Hematopoietic multipotent progenitor cell treated with erythropoietin and hydrocortisone succinate and interleukin-3 and kit ligand, for 4 days (in vitro differentiated cells): ENCODE measurements around the gene ABCC11.

Experiments
- DNase-seq: peaks from one replicate; pipeline ENCODE4 v3.0.0-alpha.2; 2015

Gene ABCC11

DNA sequence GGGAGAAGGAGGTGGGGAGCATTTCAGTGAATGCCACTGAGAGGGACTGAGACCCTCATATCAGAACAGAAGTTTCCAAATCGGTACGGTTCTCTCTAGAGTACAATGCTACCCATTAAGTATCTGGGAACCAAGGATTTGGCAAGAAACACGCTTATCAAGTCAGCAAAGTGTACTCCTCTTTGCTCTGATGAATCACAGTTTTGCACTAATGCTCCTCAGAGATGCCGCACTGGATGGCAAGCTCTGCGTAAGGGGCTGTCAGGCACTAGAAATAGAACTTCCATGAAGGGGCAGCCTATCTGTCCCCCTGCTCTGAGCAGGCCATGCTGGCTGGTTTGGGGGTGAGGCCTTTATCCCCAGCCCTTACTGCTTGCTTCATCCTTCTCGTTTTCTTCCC is 86.8 kb downstream of the ABCC11 start:
- DNase-seq: no peak

DNA sequence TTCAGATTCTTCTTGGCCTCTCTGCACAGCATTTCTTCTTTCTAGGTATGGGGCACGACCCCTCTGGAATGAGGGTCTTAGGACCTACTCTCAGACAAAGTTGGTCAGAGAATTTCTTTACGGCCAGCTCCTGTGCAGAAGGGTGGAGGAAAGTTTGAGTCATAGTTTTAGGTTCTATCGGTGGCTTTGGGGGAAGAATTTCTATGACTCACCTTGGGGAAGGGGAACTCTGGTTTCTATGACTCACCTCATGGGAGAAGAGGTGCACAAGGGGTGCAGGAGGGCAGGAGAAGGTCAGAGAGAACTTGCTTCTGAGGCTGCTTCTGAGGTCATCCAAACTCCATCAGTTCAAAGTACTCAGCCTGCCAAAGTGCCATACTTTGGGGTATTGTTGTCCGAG is 89.0 kb downstream of the ABCC11 start:
- no peak for DNase-seq

- DNase-seq: no peak
These were observed 89.5 kb downstream of the ABCC11 start for GRCh38 chr16:48157794-48158193.

DNA sequence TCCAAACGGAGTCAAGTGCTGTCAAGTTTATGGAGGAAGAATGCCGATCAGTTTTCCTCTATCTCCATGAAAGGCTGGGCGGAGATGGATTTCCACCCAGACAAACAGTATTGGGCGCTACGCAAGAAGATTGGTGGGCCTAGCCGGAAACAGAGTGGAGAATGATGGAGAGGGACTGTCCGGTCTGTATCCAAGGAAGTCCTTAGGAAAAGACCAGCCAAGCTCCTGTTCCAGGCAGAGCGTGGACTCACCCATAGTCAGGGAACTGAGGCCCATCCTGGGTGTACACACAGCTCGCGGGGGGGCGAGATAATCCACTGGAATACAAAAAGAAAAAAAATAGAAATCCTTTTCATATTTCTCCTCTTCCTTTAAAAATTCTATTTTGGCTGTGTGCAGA is 90.0 kb downstream of the ABCC11 start:
- no peak for DNase-seq

DNA sequence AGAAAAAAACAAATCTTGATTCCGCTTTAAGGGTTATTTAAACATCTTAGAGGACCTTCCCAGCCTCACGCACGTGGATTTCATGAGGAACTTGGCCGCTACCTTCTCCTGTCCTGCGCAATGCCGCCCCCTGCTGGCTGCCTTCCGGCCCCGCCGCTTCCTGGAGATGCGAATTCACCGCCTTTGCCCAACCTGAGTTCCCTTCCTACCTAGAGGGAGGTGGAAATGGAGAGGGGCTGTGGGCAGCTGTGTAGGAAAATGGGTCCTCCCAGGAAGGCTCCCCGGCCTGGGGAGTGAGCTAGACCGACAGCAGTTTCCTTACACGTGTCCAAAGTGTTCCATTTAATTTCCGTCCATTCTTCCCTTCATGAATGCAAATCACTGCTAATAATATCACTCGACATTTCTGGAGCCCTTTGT is 90.5 kb downstream of the ABCC11 start:
- peak; percentile 83 for DNase-seq

DNA sequence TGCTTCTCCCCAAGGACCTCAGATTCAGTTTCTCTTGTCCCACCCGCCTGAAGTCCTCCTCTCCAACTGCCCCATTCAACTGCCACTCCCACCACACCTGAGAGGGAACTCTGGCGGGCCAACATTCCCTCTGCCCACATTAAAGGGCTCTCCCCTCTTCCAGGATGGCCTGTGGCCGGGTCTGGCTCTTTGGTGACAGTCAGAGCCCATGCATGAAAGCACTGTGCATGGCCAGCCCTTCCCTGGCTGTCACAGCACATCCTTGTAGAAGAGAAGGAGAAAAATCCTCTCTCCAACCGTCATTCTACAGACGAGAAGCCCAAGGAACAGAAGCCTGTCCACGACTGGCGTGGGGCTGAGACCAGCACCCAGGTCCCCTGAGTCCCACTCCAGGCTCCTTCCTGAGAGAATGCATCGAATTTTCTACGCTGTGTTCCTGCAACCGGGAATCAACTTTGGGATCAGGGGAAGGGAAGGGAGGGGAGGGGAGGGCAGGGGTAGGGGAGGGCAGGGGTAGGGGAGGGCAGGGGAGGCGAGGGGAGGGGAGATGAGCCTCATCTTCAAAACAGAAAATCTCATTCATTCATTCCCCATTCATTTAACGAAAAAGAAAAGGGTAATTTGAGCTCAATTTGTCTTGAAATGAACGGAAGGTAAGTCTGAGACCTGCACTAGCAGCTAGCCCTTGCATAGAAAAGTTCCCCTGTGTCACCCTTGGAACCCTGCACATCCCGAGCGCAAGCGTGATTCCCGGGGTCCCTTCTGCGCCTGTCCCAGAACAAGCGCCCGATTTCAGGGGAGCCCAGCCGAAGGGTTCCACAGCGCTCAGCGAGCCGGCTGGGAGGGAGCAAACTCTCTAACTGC is 91.2 kb downstream of the ABCC11 start, which contains the start of gene ABCC12:
ABCC12 (minus strand) TSS at position 68 of the 864 bp plus-strand sequence. CDS start 9,569 bp downstream, outside the sequence.
- DNase-seq: no peak

GRCh38 chr16:48153774-48154173 is 93.6 kb downstream of the ABCC11 start:
- DNase-seq: no peak

GRCh38 chr16:48152226-48152625 is 95.1 kb downstream of the ABCC11 start:
- no peak for DNase-seq

- DNase-seq: no peak
These were observed 96.6 kb downstream of the ABCC11 start for GRCh38 chr16:48150707-48151106.

GRCh38 chr16:48146710-48147109 is 100.6 kb downstream of the ABCC11 start:
- DNase-seq: no peak

- DNase-seq: no peak
These were observed 101.2 kb downstream of the ABCC11 start for GRCh38 chr16:48146131-48146530.

GRCh38 chr16:48143812-48144368 is 103.4 kb downstream of the ABCC11 start:
- DNase-seq: no peak

GRCh38 chr16:48140821-48141220 is 106.5 kb downstream of the ABCC11 start:
- DNase-seq: no peak

DNA sequence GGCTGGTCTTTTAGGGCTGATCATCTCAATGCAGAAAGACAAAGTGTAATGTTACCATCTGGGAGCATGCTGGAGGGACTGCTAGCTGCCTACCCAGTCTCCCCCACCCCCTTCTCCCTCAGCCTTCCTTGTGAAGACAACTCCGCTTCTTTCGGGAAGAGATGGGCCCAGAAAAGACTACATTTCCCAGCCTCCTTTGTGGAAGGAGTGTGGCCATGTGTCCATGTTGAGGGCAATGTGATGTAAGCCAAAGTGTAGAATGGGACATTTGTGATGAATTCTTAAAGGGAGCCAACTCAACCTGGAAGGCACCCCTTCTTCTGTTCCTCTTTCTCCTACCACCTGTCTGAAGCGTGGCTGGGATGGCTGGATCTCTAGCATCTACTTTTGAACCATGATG is 107.8 kb downstream of the ABCC11 start:
- DNase-seq: no peak

DNA sequence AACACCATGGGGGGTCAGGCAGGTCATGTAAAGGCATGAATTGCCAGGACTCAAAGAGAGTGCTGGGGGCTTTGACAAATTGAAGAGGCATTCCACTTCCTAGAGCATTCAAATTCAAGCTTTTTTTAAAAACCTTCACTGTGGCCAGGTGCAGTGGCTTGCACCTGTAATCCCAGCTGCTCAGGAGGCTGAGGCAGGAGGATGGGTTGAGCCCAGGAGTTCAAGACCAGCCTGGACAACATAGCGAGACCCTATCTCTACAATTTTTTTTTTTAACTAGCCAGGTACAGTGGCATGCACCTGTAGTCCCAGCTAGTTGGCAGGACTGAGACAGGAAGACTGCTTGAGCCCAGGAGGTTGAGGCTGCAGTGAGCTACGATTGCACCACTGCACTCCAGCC is 108.8 kb downstream of the ABCC11 start:
- no peak for DNase-seq

- no peak for DNase-seq
These were observed 109.5 kb downstream of the ABCC11 start for GRCh38 chr16:48137822-48138221.

DNA sequence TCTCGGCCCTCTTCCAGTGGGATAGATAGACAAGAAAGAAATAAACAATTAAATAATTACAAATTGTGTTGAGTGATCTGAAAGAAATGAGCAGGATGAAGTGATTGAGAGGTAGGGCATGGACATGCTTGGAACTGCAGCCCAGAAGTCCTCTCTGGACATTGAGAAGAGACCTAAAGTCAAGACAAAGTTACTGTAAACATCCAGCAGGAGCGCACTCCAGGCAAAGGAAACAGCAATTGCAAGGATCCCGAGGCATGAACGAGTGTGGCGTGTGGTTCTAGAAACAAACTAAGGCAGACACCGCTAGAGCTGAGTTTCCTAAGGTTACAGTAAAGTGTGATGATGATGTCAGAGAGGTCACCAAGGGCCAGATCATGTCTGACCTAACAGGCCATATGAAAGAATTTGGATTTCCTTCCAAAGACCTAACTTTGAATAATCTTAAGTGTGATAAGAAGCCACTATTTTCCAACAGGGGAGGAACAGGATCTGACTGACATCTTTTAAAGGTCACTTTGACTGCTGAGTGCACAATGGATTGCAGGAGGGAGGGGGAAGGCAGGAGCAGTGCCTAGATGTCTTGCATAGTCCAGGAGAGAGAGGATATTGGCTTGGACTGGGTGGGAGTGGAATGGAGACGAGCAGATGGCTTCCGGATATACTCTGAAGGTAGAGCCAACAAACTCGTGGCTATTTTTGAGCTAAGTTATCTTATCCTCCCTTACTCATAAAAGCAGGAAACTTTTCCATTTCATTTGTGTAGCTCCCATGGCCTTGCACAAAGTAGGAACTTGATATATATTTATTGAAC is 110.6 kb downstream of the ABCC11 start:
- no peak for DNase-seq

- no peak for DNase-seq
These were observed 113.7 kb downstream of the ABCC11 start for GRCh38 chr16:48133455-48134211.

GRCh38 chr16:48132696-48133095 is 114.6 kb downstream of the ABCC11 start:
- no peak for DNase-seq

DNA sequence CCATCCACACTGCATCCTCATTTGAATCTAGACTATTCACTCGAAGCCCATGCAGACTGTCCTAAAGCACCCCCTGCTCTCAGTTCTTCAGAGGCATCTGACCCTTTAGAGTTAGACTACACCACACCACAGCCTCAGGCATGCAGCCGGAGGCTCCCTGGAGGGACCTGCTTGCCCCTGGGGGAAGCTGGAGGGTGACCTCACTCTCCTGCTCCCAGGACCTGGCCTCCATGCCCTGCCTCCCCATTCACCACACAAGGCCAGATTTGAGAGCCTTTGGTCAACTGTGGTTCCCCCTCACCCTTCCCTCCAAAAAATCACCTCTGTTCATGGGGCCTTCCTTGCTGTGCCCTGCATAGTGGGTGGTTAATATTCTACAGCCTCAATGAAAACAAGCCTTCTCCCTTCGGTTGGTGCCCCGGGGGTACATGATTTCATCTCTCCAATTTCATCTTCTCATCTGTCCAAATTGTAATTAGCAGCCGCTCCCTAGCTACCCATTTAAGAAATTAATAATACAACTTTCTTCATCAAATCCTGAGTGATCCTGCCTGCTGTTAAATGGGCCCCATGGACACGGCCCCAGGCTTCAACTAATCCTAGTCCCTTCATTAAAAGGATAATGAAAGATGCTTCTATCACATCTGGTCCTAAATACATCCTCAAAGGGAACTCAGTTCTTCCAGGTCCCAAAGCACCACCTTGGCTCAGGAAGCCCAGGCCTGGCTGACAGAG is 116.0 kb downstream of the ABCC11 start:
- no peak for DNase-seq

- no peak for DNase-seq
These were observed 117.4 kb downstream of the ABCC11 start for GRCh38 chr16:48129926-48130325.

GRCh38 chr16:48128769-48129168 is 118.6 kb downstream of the ABCC11 start:
- DNase-seq: no peak
